ENCODE measurements around the gene AP2A2. TPM values are rescaled to one million over a fixed set of nuclear protein-coding genes. Genes with fewer than 3 reads are reported as not detected.

Gene AP2A2
- total and polyA plus RNA-seq, 2 of the 4 experiments (the other 2 are of a cell fraction): 19.9 to 49.0 TPM

- dilution Hi-C loops (cut with HindIII; ENCODE audit: low sequenced_read_pairs, unreplicated experiment): no loop called here
- Histone ChIP-seq H4K5ac (ENCODE audit: low read depth, low read length) (no peak overlapping the region), H3K14ac (replicated peaks; ENCODE audit: low read depth, low read length) (no peak overlapping the region), H3K18ac (ENCODE audit: low read depth, low read length) (no peak overlapping the region), H4K20me1 (ENCODE audit: insufficient read depth, low read length) (no peaks in the 10 kb centered on the region; the same call in none of the 2 replicates), H2AK5ac (ENCODE audit: low read depth, low read length) (no peak overlapping the region), H4K8ac (ENCODE audit: low read depth in 2 of 2, low read length in 2 of 2) (no peak overlapping the region), H3K27me3 (ENCODE audit: control insufficient read depth, insufficient read depth, low read length) (no peaks in the 10 kb centered on the region), H3K4me3 (ENCODE audit: insufficient read depth, low read depth, low read length) (no peak overlapping the region), H2AFZ (replicated peaks; ENCODE audit: low read length, poor library complexity) (no peak overlapping the region), H3K36me3 (ENCODE audit: control insufficient read depth, insufficient read depth, low read length) (peaks cover 43% of the 10 kb centered on the region), H3K4me1 (ENCODE audit: control insufficient read depth, insufficient read depth, low read length) (no peaks in the 10 kb centered on the region), H2AK9ac (replicated peaks; ENCODE audit: low read depth, low read length, poor library complexity) (no peak overlapping the region), H3K9me1 (ENCODE audit: insufficient read depth, low read length) (0 out of 2 replicates have a peak, but pooled peaks cover 10% of the 10 kb centered on the region), H2BK5ac (ENCODE audit: low read depth, low read length, poor library complexity, severe bottlenecking) (no peak overlapping the region), H3K9ac (ENCODE audit: low read depth, low read length) (no peak overlapping the region), H3K9me3 (ENCODE audit: control insufficient read depth, insufficient read depth, low read length) (no peaks in the 10 kb centered on the region), H2BK120ac (ENCODE audit: low read depth, low read length) (no peak overlapping the region), H3K27ac (ENCODE audit: insufficient read depth, low read length) (no peak overlapping the region), H3K56ac (ENCODE audit: extremely low read depth, insufficient read depth, low read length) (no peak overlapping the region), H3K4ac (ENCODE audit: low read depth, low read length) (no peak overlapping the region), H2BK15ac (ENCODE audit: low read depth, low read length) (no peak overlapping the region), H3K4me2 (ENCODE audit: low read depth, low read length) (no peak overlapping the region), H4K91ac (ENCODE audit: insufficient read depth, low read depth, low read length) (no peak overlapping the region), H3K79me1 (ENCODE audit: low read depth in 1 of 2, low read length in 2 of 2) (peaks cover 5 to 37% of the 10 kb centered on the region in 2 experiments), H2BK20ac (ENCODE audit: low read depth, low read length) (no peak overlapping the region), H3K23ac (ENCODE audit: low read depth, low read length) (no peak overlapping the region)
- ATAC-seq (ENCODE audit: low read depth): no peak
- TF ChIP-seq MAZ (IDR thresholded peaks at IDR 0.05; ENCODE audit: borderline replicate concordance, low read depth, low read length) (no peak), MAFK (IDR thresholded peaks at IDR 0.05; ENCODE audit: low read depth, low read length) (no peak), CHD1 (IDR thresholded peaks at IDR 0.05; ENCODE audit: low read depth, low read length) (no peak), USF2 (IDR thresholded peaks at IDR 0.05; ENCODE audit: low read depth, low read length) (no peak), NFE2L2 (IDR thresholded peaks at IDR 0.05; ENCODE audit: low read depth, low read length) (no peak), FOS (IDR thresholded peaks at IDR 0.05; ENCODE audit: low read depth, low read length) (no peak), RFX5 (IDR thresholded peaks at IDR 0.05; ENCODE audit: low read depth, low read length) (no peak), CEBPB (IDR thresholded peaks at IDR 0.05; ENCODE audit: low read depth, low read length) (no peak), CTCF (conservative IDR thresholded peaks at IDR 0.05; ENCODE audit: low read depth, low read length) (no peak), RCOR1 (IDR thresholded peaks at IDR 0.05; ENCODE audit: insufficient replicate concordance, low read length) (no peak), MXI1 (IDR thresholded peaks at IDR 0.05; ENCODE audit: borderline replicate concordance, low read depth, low read length) (no peak), RAD21 (IDR thresholded peaks at IDR 0.05; ENCODE audit: low read length) (no peak)
- no TSS peak for BruUV-seq (replicated peaks)
- WGBS, 2 experiments (ENCODE audit: extremely low coverage in 2 of 2, insufficient read length in 1 of 2): no CpG with 5 or more reads among the region's 7 CpGs
- in situ Hi-C loops (cut with MboI; ENCODE audit: low sequenced_read_pairs): no loop called here
- DNase-seq: no peak
- intact Hi-C loops (cut with micrococcal nuclease): no loop called here
- ChIA-PET CTCF (no interaction called here), POLR2A (ENCODE audit: unreplicated experiment) (no interaction called here)
These were observed 21.3 kb upstream of the AP2A2 start for GRCh38 chr11:904380-904779.

Measured in IMR-90 (cell line).